ENCODE results near the gene CHRNA4. TPM values are rescaled to one million over a fixed set of nuclear protein-coding genes. Genes with fewer than 3 reads are reported as not detected.

The CHRNA4 gene
- total and polyA plus RNA-seq, 2 donors: under 0.01 to 0.14 TPM

DNA sequence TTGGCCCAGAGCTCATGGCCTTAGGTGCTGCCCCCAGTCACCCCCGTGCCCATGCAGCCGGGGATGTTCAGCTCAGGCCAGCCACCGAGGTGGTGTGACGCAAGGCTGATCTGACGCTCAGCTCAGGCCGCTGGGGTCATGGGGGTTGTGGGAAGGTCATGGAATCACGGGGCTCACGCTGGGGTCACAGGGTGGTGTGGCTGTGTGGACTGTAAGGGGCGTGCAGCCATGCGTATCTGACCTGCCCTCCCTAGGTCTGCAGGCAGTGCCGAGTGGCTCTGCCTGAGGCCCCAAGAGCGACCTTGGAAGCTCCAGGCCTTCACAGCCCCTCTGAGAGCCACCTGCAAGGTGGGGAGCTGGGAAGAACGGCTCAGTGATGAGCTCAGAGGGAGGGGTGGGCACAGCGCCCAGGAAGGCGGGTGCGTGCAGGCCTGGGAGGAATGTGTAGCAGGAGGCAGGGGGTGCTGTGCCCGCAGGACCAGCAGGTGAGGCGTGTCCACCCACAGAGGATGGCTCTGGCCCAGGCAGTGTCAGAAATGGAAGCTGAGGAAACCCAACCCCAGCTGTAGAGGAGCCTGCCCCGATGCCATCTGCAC lies 27.8 kb downstream of the CHRNA4 start:
- Histone ChIP-seq H3K27ac (ENCODE audit: low read depth in 1 of 2, low read length in 1 of 2) (no peak overlapping the region), H3K4me3 (ENCODE audit: low read length in 2 of 2) (no peak overlapping the region), H3K9me3 (ENCODE audit: control insufficient read depth in 2 of 2, insufficient read depth in 1 of 2, low read length in 1 of 2) (peaks cover 1 to 17% of the 10 kb centered on the region in 2 donors), H3K27me3 (ENCODE audit: control insufficient read depth in 2 of 2, insufficient read depth in 1 of 2, low read length in 1 of 2) (peaks cover 0 to 10% of the 10 kb centered on the region in 2 donors), H3K36me3 (ENCODE audit: control insufficient read depth in 2 of 2, insufficient read depth in 2 of 2, low read length in 1 of 2) (no peaks in the 10 kb centered on the region), H3K4me1 (ENCODE audit: control insufficient read depth in 2 of 2, insufficient read depth in 2 of 2, low read length in 2 of 2) (no peaks in the 10 kb centered on the region)
- DNase-seq (ENCODE audit: low read depth in 6 of 9, low spot score in 9 of 9): no peak
- WGBS: 89% methylated on average over 19 of the region's 19 CpGs

DNA sequence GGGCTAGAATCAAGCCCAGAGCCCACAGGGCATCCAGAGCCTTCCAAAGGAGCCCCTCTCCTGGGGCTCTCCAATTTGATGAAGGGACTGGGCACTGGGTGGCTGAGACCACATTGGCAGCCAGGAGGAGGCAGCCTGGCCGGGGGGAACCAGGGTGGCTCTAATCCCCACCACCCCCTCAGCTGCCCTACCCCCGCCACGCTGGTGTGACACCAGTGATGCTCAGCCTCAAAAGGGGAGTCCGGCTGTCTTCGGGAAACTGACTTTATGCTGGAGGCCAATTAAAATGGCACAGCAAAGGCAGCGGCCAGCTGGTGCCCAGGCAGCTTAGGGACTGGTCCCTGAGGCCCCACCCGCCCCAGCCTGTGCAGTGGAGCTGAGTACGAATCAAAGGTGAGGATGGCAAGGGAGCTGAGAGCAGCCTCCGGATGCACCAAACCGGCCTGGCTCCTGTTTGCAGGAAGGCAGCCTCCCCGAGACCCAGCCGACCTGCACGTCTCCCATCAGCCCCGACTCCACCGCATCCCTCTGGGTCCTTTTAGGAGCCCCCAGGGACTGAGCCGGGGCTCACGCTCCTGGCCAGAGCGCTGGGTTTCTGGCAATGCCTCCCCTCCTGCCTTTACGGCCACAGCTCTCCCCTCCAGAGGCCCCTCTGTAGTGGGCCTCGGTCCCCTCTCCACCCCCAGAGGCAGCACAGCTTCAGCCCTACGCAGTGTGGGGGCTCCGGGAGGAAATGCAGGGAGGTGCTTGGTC lies 28.5 kb downstream of the CHRNA4 start:
- Histone ChIP-seq H3K36me3 (ENCODE audit: control insufficient read depth in 2 of 2, insufficient read depth in 2 of 2, low read length in 1 of 2) (no peaks in the 10 kb centered on the region), H3K27ac (ENCODE audit: low read depth in 1 of 2, low read length in 1 of 2) (no peak overlapping the region), H3K27me3 (ENCODE audit: control insufficient read depth in 2 of 2, insufficient read depth in 1 of 2, low read length in 1 of 2) (peaks cover 0 to 8% of the 10 kb centered on the region in 2 donors), H3K4me3 (ENCODE audit: low read length in 2 of 2) (no peak overlapping the region), H3K9me3 (ENCODE audit: control insufficient read depth in 2 of 2, insufficient read depth in 1 of 2, low read length in 1 of 2) (peaks cover 1 to 17% of the 10 kb centered on the region in 2 donors), H3K4me1 (ENCODE audit: control insufficient read depth in 2 of 2, insufficient read depth in 2 of 2, low read length in 2 of 2) (no peaks in the 10 kb centered on the region)
- DNase-seq (ENCODE audit: low read depth in 6 of 9, low spot score in 9 of 9): no peak
- WGBS: 92% methylated on average over 22 of the region's 22 CpGs

DNA sequence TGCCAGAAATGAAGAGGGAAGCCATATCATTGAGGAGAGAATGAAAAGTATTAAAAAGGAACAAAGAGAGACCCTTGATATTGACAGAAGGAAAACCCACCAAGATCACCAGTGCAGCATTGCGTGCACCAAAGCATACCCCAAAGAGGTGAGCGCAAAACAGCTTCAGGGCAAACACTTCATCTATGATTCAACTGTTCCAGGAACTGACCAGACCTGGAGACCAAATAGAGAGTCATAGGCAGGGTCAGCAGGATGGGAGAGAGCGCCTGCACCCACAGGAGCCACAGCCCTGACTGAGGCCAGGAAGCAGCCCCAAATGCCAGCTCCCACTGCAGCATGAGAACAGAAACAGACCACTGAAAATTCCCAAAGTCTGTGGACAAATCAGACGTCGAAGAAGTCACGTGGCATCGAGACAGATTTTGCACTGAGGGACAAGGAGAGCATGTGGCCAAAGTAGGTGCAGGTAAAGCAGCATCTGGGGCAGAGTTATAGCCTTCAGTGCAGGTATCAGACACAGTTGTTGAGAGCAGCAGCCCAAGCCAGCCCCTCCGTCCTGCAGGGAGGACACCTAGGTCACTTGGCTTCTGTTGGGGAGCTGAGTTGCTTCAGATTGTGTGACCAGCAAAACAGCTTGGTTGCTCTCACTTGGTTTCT lies 29.3 kb downstream of the CHRNA4 start:
- peaks cover 0 to 8% of the 10 kb centered on the region in 2 donors for H3K27me3 ChIP-seq (ENCODE audit: control insufficient read depth in 2 of 2, insufficient read depth in 1 of 2, low read length in 1 of 2)
- H3K27ac ChIP-seq (ENCODE audit: low read depth in 1 of 2, low read length in 1 of 2): no peak overlapping the region
- peaks cover 1 to 17% of the 10 kb centered on the region in 2 donors for H3K9me3 ChIP-seq (ENCODE audit: control insufficient read depth in 2 of 2, insufficient read depth in 1 of 2, low read length in 1 of 2)
- no peak for DNase-seq (ENCODE audit: low read depth in 6 of 9, low spot score in 9 of 9)
- WGBS: 94% methylated on average over 8 of the region's 8 CpGs
- H3K36me3 ChIP-seq (ENCODE audit: control insufficient read depth in 2 of 2, insufficient read depth in 2 of 2, low read length in 1 of 2): no peaks in the 10 kb centered on the region
- no peaks in the 10 kb centered on the region for H3K4me1 ChIP-seq (ENCODE audit: control insufficient read depth in 2 of 2, insufficient read depth in 2 of 2, low read length in 2 of 2)
- no peak overlapping the region for H3K4me3 ChIP-seq (ENCODE audit: low read length in 2 of 2)

DNA sequence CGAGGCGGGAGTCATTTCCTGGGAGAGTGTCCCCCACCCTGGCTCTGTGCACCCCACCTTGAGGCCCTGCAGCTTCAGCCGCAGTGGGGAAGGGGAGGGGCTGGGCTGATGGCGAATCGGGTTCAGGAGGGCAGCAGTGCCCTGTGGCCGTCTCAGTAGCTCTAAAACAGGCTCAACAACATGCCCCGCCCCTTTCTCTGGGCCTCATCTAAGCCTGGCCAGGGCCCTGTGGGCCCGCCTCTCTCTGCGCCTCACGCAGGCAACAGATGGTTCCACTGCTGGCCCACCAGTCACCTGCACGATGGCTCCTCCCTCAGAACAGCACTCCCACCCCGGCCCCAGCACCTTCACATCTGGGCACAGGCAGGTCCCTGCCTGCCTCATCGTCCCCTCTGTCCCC lies 30.2 kb downstream of the CHRNA4 start:
- peaks cover 1 to 17% of the 10 kb centered on the region in 2 donors for H3K9me3 ChIP-seq (ENCODE audit: control insufficient read depth in 2 of 2, insufficient read depth in 1 of 2, low read length in 1 of 2)
- H3K27ac ChIP-seq (ENCODE audit: low read depth in 1 of 2, low read length in 1 of 2): no peak overlapping the region
- H3K27me3 ChIP-seq (ENCODE audit: control insufficient read depth in 2 of 2, insufficient read depth in 1 of 2, low read length in 1 of 2): peaks cover 0 to under 1% of the 10 kb centered on the region in 2 donors
- DNase-seq (ENCODE audit: low read depth in 6 of 9, low spot score in 9 of 9): no peak
- no peaks in the 10 kb centered on the region for H3K4me1 ChIP-seq (ENCODE audit: control insufficient read depth in 2 of 2, insufficient read depth in 2 of 2, low read length in 2 of 2)
- H3K4me3 ChIP-seq (ENCODE audit: low read length in 2 of 2): no peak overlapping the region
- WGBS: 81% methylated on average over 13 of the region's 13 CpGs
- no peaks in the 10 kb centered on the region for H3K36me3 ChIP-seq (ENCODE audit: control insufficient read depth in 2 of 2, insufficient read depth in 2 of 2, low read length in 1 of 2)

DNA sequence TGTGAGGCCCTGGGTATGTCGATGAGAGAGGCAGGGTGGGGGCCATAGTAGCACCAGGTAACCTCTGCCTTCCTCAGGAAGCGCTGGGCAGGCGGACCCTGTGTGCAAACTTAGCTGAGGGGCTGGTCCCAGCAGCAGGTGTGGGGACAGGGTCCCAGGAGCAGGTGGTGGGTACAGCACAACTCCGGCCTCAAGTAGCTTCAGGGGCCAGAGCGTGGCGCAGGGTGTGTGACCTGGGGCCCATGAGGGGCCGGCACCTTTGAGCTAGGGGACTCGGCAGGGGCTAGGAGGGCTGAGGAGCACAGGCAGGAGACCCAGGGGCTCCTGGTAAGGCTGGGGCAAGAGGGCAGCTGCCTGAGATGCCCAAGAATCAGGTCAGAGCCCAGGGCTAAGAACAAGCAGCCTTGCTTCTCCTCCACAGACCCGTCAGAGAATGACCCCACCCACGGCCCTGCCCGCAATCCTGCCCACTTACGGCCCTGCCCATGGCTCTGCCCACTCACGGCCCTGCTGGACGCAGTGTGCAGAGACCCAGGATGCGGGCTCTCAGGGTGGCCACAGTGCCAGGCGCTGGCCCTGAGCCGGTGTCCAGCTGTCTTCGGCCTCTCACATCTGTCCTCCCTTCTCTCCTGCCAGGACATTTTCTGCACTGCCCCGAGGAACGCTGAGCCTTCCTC lies 30.9 kb downstream of the CHRNA4 start:
- Histone ChIP-seq H3K9me3 (ENCODE audit: control insufficient read depth in 2 of 2, insufficient read depth in 1 of 2, low read length in 1 of 2) (peaks cover 1 to 17% of the 10 kb centered on the region in 2 donors), H3K4me3 (ENCODE audit: low read length in 2 of 2) (no peak overlapping the region), H3K27me3 (ENCODE audit: control insufficient read depth in 2 of 2, insufficient read depth in 1 of 2, low read length in 1 of 2) (no peaks in the 10 kb centered on the region), H3K4me1 (ENCODE audit: control insufficient read depth in 2 of 2, insufficient read depth in 2 of 2, low read length in 2 of 2) (no peaks in the 10 kb centered on the region), H3K27ac (ENCODE audit: low read depth in 1 of 2, low read length in 1 of 2) (no peak overlapping the region), H3K36me3 (ENCODE audit: control insufficient read depth in 2 of 2, insufficient read depth in 2 of 2, low read length in 1 of 2) (no peaks in the 10 kb centered on the region)
- WGBS: 88% methylated on average over 20 of the region's 20 CpGs
- DNase-seq (ENCODE audit: low read depth in 6 of 9, low spot score in 9 of 9): no peak

DNA sequence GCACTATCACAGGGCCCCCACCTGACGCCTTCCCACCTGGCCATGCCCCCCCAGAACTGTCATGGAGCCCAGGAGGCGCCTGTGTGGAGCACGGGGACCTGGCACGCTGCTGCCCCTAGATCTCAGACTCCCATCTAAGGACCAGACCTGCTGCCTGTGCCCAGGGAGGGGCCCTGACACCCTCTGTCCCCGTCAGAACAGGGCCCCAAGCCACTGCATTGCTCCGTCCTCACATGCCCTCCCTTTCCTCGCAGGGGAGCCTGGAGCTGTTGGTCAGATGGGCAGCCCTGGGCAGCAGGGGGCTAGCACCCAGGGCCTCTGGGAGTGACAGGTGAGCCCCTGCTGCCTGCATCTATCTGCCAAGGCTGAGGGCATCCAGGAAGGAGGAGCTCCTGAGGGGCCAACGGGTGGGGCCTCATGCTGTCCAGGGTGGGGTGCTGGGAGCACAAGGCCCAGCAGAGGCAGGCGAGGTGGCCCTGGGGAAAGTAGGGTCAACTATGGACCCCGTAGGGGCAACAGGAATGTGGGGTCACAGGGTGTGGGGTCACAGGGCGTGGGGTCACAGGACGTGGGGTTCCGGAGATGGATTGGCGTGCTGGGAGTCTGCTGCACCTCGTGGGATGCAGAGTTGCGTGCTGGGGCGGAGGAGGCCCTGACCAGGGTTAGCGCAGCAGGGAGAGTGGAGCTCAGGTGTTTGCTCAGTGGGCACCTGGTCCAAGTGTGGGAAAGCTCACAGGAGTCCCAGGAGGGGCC lies 31.6 kb downstream of the CHRNA4 start:
- Histone ChIP-seq H3K27ac (ENCODE audit: low read depth in 1 of 2, low read length in 1 of 2) (no peak overlapping the region), H3K27me3 (ENCODE audit: control insufficient read depth in 2 of 2, insufficient read depth in 1 of 2, low read length in 1 of 2) (peaks cover 0 to 2% of the 10 kb centered on the region in 2 donors), H3K4me3 (ENCODE audit: low read length in 2 of 2) (no peak overlapping the region), H3K9me3 (ENCODE audit: control insufficient read depth in 2 of 2, insufficient read depth in 1 of 2, low read length in 1 of 2) (peaks cover 1 to 14% of the 10 kb centered on the region in 2 donors), H3K36me3 (ENCODE audit: control insufficient read depth in 2 of 2, insufficient read depth in 2 of 2, low read length in 1 of 2) (no peaks in the 10 kb centered on the region), H3K4me1 (ENCODE audit: control insufficient read depth in 2 of 2, insufficient read depth in 2 of 2, low read length in 2 of 2) (no peaks in the 10 kb centered on the region)
- DNase-seq (ENCODE audit: low read depth in 6 of 9, low spot score in 9 of 9): no peak
- 92% methylated on average over 18 of the region's 18 CpGs for WGBS

DNA sequence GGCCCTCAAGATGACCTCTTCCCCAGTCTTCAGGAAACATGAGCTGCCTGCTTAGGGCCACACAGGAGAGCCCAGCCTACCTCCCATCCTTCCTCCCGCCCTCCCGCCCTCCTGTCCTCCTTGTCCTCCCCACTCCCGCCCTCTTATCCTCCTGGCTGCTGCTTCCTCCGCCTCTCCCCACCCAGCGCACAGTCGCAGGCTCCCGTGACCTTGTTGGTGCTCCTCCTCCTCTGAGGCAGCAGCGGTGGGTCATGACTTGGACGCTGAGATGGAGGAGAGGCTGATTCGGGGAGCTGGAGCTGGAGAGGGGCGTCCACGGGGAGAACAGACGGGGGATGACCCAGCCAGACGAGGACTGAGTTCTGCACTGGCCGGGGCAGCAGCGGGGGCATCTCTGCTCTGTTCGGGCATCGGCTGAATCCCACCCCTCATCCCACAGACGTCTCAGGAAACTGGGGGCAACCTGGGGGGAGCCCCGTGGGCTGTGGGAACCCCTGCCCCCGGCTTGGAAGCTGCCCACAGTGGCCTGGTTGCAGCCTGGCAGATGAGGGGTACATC lies 32.4 kb downstream of the CHRNA4 start:
- no peak overlapping the region for H3K27ac ChIP-seq (ENCODE audit: low read depth in 1 of 2, low read length in 1 of 2)
- no peaks in the 10 kb centered on the region for H3K4me1 ChIP-seq (ENCODE audit: control insufficient read depth in 2 of 2, insufficient read depth in 2 of 2, low read length in 2 of 2)
- DNase-seq (ENCODE audit: low read depth in 6 of 9, low spot score in 9 of 9): no peak
- H3K36me3 ChIP-seq (ENCODE audit: control insufficient read depth in 2 of 2, insufficient read depth in 2 of 2, low read length in 1 of 2): no peaks in the 10 kb centered on the region
- 80% methylated on average over 21 of the region's 21 CpGs for WGBS
- H3K27me3 ChIP-seq (ENCODE audit: control insufficient read depth in 2 of 2, insufficient read depth in 1 of 2, low read length in 1 of 2): peaks cover 0 to 2% of the 10 kb centered on the region in 2 donors
- H3K9me3 ChIP-seq (ENCODE audit: control insufficient read depth in 2 of 2, insufficient read depth in 1 of 2, low read length in 1 of 2): peaks cover 1 to 14% of the 10 kb centered on the region in 2 donors
- H3K4me3 ChIP-seq (ENCODE audit: low read length in 2 of 2): no peak overlapping the region

DNA sequence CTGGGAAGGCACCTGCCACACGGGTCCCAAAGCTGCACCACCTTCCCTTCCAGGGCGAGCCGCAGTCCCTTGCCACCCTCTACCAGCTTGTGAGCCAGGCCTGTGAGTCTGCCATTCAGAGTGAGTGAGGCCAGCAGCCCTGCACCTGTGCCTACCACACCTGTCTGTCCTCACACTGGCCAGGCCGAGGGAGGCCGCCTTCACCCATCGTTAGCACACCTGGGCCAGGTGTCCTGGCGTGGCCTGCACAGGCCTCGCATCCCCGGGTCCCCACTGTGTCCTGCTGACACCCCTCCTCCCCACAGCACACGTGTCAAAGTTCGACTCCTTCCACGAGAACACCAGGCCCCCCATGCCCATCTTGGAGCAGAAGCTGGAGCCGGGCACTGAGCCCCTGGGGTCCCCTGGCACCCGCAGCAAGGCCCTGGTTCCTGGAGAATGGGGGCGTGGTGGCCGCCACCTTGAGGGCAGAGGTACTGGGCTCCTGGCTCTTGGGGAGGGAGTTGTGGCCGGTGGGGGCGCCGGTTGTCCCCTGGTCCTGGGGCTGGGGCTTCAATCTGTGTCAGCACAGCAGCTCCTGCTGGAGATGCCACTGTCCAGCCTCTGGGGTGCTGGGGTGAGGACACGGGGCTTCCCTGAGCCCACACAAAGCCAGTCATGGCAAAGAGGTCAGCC lies 33.0 kb downstream of the CHRNA4 start:
- peaks cover 0 to 5% of the 10 kb centered on the region in 2 donors for H3K27me3 ChIP-seq (ENCODE audit: control insufficient read depth in 2 of 2, insufficient read depth in 1 of 2, low read length in 1 of 2)
- H3K27ac ChIP-seq (ENCODE audit: low read depth in 1 of 2, low read length in 1 of 2): no peak overlapping the region
- peaks cover 1 to 14% of the 10 kb centered on the region in 2 donors for H3K9me3 ChIP-seq (ENCODE audit: control insufficient read depth in 2 of 2, insufficient read depth in 1 of 2, low read length in 1 of 2)
- H3K4me1 ChIP-seq (ENCODE audit: control insufficient read depth in 2 of 2, insufficient read depth in 2 of 2, low read length in 2 of 2): no peaks in the 10 kb centered on the region
- H3K36me3 ChIP-seq (ENCODE audit: control insufficient read depth in 2 of 2, insufficient read depth in 2 of 2, low read length in 1 of 2): no peaks in the 10 kb centered on the region
- DNase-seq (ENCODE audit: low read depth in 6 of 9, low spot score in 9 of 9): no peak
- no peak overlapping the region for H3K4me3 ChIP-seq (ENCODE audit: low read length in 2 of 2)
- WGBS: 86% methylated on average over 20 of the region's 20 CpGs
